Activated CD8-positive, alpha-beta memory T cell treated with anti-CD3 and anti-CD28 coated beads, Interleukin-2, amount 50 U/mL, for 48 hours (primary cell): ENCODE data around the gene DEUP1.
"Not testable (repeated sequence)": the region's sequence is repeated elsewhere in the genome, so short reads cannot be mapped to it uniquely, and the experiment has no call there.

ENCODE experiments used
- DNase-seq: peaks from one replicate; pipeline ENCODE4 v3.0.0-alpha.2; 2020

DEUP1 gene

DNA sequence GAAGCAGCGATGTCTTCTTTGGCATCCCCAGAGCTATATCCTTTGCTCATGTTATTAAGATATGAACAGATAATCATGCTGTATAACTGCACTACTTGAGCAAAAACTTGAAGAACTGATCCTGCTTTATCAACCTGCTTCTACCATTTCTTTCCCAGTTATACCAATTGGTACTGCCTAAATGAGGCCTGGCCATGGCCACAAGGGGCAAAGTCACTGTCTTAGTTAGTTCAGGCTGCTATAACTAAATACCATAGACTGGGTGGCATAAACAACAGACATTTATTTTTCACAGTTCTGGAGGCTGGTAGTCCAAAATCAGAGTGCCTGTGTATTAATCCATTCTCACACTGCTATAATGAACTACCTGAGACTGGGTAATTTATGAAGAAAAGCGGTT, 37.5 kb downstream of the DEUP1 start:
- no peak for DNase-seq

DNA sequence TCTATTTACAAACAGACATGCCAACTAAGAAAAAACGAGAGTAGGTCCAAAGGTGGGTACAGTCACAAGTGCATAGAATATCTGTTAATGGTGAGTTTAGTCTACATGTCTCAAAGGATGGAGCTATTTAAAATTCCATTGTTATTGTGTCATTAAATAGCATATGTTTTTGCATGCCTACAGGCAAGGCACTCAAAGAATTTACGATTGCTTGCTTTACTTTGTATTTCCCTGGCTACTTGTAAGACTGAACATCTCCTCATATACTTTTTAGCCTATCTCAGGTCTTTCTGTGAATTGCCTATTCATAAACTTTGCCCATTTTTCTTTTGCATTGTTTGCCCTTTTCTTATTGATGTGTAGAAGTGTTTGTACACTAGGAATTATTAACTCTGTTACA, 39.7 kb downstream of the DEUP1 start:
- no peak for DNase-seq

DNA sequence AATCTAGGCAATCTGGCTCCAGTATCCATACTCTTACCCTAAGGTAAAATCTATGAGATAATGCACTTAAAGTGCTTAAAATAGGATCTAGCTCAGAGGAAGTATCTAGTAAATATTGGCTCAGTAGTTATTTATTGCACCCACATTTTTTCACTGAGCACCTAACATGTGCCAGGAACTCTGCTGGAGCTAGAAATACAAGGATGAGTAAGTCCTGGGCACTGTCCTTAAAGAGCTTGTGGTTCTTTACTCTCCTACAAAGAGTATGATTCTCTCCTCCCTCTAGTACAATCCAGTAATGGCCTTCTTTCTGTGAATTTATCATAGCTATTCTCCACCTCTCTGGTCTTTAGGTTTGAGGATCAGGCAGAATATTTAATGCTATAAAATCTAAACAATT, 59.2 kb downstream of the DEUP1 start:
- DNase-seq, result no peak

DNA sequence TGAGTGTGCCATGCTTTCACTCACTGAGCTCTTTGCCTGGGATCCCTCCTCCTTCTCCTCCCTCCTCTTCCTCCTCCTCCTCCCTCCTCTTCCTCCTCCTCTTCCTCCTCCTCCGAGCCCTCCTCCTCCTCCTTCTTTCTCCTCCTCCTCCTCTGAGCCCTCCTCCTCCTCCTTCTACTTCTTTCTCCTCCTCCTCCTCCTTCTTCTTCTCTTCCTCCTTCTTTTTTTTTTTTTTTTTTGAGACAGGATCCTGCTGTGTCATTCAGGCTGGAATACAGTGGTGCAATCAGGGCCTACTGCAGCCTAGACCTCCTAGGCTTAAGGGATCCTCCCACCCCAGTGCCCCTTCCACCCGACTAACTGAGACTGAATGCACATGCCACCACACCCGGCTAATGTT, 62.3 kb downstream of the DEUP1 start:
- DNase-seq, result no peak

DNA sequence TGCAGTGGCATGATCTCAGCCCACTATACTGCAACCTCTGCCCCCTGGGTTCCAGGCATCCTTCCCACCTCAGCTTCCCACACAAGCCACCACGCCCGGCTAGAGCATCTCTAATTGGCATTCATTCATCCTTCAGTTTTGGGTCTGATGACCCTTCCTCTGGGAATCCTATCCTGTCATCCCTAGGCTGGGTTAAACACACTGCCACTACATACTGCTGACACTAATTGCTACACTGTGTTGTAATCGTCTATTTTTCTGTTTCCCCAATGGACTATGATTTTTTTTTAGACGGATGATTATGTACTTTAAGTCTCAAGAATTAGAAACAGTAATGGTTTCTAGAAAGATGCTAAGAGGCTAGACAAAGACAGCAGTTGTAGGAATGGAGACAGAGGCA, 62.8 kb downstream of the DEUP1 start:
- no peak for DNase-seq

DNA sequence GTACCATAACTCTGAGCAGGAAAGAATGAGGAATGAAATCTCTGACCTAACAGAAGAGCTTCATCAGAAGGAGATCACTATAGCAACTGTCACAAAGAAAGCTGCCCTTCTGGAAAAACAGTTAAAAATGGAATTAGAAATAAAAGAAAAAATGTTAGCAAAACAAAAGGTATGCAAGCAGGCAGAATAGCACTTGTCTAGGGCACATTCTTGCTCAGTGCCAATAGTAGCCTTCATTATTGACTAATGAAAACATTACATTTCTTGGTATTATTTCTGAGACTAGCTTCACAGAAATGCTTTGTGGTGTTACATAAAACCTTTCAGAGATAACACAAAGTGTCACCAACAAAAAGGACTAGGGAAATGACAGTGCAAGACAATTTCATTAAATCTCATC, 63.9 kb downstream of the DEUP1 start:
- DNase-seq, result no peak

DNA sequence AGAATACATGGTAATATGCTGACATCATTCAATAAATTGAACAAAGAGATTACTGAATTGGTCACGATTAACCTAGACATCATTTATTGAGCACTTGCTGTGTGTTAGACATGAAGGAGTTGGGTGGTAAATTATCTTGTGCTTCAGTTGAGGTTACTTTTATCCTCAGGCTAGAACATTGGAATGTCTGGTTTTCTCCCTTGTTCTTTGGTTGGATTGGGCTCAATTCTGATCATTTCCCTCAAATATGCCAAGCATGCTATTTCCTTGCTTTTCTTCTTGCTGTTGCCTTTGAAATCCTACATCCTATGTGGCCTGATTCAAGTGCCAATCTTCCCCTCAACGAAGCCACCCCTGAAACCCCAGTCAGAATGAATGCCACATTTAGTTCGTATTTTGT, 65.8 kb downstream of the DEUP1 start:
- DNase-seq, result no peak

DNA sequence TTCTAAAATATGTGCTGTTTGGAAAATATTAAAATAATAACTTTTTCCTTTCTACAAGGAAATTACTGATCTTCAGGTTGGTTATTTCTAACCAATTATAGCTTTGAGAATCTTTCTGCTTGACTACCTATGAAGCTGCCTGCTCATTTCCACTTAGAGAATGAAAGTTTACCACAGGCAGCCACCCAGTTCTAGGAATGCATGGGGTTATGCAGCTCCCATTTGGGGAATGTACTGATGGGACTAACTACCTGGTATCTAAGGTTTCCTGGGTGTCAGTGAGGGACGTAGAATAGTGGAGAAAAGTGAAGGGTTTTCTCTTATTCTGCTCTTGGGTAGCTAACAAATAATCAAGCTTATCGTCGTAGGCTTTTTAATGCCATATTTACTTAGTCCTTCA, 73.4 kb downstream of the DEUP1 start:
- no peak for DNase-seq

DNA sequence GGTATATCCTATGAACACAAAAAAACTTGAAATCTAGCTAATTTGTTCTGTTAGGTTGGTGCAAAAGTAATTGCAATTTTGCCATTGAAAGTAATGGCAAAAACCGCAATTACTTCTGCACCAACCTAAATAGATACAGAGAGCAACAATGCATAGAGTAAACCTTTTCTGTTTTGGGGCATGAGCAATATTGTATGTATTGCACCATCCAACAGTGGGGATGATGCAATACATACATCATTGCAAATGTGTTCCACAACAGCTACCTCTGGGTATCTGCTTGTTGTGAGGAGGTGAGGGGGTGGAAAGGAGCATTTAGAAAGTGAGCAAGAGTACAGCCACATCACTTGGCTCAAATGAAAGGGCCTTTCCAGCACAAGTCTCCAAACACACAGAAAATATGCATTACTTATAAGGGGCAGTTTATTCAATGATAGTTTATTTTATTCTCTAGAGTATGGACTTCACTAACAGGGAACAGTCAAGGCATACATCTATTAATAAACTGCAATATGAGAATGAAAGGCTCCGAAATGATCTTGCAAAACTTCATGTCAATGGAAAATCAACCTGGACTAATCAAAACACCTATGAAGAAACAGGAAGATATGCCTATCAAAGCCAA, 77.3 kb downstream of the DEUP1 start:
- DNase-seq, result no peak

DNA sequence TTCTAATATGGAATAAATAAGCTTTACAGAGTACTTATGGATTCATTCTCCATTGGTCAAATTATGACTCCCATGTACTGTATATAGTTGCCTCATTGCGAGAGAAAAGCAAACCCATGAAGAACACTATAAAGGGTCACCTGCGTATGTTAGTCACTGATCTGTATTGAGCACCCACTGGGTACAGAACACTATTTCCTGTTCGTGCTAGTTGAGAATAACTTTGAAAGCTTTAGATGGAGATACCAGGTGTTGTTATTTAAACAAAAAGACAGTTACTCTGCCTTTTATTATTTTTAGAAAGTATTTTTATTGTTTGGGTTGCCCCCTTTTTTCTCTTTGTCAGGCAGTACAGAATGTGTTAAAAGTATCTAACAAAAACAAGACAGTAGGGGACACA, 79.9 kb downstream of the DEUP1 start:
- DNase-seq, result no peak

DNA sequence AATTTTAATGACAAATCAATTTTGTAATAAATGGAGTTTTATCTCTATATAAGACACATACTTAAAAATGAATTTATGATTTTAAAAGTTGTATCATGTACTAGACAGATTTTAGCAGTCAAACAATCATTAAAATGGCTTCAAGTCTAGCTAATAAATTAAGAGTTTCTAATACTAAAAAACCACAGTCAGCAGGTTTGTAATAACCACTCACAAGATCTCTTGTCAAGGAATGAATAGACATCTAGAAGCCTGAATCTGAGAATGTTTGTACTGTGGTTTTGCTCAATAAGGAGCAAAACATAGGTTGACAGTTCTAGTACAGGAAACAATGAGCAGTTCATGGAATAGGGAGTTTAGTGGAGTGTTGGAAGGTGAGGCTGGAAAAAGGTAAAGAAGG, 81.2 kb downstream of the DEUP1 start:
- DNase-seq, result no peak

DNA sequence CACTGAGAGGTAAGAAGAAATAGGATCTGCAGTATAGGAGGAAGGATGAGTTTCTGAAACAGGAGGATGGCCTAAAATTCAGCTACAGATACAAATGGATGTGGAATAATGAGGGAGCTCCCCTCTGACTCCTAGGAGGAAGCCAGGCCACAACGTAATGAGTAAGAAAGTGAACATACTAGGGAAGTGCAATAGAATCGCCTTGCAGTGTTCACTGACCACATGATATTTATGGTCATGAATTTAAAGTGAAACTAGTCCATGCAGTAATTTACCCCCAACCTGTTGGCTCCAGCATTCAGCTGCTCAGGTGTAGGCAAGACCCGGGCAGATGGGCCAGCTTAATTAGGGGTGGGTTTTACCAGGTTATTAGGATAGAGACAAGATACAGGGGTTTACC, 101.7 kb downstream of the DEUP1 start:
- no peak for DNase-seq

DNA sequence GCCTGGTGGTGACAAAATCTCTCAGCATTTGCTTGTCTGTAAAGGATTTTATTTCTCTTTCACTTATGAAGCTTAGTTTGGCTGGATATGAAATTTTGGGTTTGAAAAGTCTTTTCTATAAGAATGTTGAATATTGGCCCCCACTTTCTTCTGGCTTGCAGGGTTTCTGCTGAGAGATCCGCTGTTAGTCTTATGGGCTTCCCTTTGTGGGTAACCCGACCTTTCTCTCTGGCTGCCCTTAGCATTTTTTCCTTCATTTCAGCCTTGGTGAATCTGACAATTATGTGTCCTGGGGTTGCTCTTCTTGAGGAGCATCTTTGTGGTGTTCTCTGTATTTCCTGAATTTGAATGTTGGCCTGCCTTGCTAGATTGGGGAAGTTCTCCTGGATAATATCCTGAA, 112.7 kb downstream of the DEUP1 start:
- DNase-seq, result not testable (repeated sequence)

DNA sequence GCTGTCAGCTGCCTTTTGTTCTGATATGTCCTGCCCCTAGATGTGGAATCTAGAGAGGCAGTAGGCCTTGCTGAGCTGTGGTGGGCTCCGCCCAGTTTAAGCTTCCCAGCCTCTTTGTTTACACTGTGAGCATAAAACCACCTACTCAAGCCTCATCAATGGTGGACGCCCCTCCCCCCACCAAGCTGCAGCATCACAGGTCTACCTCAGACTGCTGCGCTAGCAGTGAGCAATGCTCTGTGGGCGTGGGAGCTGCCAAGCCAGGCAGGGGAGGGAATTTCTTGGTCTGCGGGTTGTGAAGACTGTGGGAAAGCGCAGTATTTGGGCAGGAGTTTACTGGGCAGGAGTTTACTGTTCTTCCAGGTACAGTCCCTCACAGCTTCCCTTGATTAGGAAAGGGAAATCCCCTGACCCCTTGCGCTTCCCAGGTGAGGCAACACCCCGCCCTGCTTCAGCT, 114.1 kb downstream of the DEUP1 start:
- DNase-seq, result no peak

DNA sequence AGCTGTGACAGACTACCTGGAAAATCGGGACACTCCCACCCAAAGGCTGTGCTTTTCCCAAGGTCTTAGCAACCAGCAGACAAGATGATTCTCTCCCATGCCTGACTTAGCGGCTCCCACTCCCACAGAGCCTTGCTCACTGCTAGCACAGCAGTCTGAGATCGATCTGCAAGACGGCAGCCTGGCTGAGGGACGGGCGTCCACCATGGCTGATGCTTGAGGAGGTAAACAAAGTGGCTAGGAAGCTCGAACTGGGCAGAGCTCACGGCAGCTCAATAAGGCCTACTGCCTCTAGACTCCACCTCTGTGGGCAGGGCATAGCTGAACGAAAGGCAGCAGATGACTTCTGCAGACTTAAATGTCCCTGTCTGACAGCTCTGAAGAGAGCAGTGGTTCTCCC, 127.7 kb downstream of the DEUP1 start:
- no peak for DNase-seq

DNA sequence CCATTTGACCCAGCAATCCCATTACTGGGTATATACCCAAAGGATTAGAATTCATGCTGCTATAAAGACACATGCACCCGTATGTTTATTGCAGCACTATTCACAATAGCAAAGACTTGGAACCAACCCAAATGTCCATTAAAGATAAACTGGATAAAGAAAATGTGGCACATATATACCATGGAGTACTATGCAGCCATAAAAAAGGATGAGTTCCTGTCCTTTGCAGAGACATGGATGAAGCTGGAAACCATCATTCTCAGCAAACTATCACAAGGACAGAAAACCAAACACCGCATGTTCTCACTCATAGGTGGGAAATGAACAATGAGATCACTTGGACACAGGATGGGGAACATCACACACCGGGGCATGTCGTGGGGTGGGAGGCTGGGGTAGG, 133.1 kb downstream of the DEUP1 start:
- DNase-seq, result not testable (repeated sequence)

DNA sequence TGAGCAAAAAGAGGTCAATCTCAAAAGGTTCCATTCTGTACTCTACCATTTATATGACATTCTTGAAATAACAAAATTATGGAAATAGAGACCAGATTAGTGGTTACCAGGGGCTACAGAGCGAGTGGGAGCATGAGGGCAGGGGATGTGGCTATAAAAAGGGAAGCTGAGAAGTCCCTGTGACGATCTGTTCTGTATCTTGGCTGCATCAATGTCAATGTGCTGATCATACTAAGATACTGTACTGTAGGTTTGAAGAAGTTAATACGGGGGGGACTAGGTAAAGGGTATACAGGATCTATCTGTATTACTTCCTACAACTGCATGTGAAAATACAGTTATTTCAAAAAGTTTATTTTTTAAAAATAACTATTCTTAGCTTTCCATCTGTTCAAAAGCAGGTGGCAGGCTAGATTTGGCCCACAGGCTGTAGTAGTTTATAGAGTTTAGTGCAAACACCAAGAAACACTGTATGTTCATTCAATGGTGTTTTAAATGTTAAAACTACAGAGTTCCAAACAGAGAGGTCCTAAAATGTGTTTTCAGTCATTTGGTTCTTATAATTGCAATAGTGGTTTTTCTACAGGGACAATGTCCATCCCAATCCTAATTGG, 134.5 kb downstream of the DEUP1 start:
- no peak for DNase-seq

DNA sequence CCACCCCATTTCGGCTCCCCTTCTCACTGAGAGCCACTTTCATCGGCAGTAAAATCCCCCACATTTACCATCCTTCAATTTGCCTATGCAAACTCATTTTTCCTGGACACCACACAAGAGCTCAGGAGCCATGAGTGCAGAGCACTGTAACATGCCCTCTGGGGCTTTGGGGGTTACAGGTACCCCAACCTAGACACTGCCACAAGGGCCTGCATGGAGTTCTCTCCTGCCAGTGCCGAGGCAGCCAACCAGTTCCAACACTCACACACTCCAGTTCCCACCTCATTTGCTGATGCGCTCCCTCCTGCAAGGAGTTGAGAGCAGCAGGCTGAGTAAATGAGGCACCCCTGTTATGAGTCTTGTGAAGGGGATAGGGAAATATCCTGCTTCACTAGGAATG, 136.5 kb downstream of the DEUP1 start:
- no peak for DNase-seq

DNA sequence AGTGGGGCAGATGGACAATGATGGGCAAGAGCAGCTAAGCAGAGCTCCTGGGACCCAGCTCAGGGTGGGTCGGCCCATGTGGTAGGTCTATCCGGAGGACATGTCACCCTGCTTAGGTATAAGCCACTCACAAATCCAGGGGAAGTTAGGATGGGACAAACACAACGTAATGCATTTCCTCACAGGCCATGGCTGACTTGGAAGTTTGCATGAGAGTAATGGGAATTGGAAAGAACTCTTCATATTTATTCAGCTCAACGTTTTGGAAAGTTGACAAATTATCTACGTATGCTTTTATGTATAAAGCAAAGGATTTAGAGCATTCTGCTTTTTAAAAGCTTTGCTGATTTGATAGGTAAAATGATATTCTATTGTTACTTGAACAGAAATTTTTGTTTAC, 137.7 kb downstream of the DEUP1 start:
- DNase-seq, result no peak

DNA sequence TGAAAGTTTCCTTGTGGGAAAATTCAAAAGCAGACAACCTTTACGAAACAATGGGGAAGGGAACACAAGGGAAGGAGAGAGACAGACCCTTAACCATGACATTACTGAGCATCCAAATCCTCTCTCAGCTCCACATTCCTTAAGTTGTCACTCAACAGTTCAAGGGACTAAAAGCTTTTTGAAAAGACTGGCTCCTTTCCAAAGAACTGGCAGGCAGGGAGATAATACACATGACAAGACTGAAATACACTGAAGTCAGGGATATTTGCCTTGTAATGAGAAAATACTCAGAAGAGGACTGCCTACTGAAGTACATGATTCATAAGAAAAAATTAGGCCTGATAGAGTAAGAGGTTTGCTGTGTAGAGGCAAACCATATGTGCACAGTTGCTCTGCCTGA, 143.6 kb downstream of the DEUP1 start:
- DNase-seq, result no peak

DNA sequence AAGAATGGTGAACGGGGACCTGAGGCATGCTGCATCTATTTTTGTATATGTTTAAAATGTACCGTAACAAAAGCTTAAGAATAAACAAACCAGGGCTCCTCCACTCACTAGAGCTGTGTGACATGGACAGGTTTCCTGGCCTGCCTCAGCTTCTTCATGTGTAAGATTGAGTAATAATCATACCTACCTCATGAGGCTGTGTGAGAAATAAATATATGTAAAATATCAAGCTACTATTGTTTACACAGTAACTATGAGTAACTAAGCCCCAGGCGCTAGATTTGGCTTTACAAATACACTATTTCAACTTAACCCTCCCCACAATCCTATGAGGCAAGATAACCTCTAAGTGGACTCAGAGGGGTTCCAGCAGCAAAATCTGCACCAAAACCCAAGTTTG, 146.3 kb downstream of the DEUP1 start:
- no peak for DNase-seq

DNA sequence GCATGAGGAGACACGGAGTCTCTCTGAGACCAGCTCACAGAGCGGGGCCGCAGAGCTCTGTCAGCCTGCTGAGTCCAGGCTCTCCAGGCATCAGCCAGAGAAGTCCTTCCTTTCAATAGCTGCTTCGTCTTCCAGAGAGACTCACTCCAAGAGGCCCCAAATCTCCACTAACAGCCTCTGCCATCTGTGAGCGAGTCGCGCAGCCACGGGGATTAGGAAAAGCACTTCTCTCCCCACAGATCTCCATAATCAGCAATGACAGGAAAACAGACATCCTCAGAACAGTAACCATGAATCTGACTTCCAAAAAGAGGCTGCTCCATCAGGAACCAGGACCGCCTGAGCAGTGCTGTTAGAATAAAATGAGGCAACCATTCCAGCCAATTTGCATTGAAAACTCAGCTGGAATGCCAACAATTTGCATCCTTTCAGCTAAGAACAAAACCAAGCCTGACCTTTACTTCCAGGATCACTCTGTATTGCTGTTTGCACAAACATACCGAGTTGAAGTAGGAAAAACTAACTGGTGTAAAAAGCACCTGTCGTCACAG, 147.2 kb downstream of the DEUP1 start:
- no peak for DNase-seq

DNA sequence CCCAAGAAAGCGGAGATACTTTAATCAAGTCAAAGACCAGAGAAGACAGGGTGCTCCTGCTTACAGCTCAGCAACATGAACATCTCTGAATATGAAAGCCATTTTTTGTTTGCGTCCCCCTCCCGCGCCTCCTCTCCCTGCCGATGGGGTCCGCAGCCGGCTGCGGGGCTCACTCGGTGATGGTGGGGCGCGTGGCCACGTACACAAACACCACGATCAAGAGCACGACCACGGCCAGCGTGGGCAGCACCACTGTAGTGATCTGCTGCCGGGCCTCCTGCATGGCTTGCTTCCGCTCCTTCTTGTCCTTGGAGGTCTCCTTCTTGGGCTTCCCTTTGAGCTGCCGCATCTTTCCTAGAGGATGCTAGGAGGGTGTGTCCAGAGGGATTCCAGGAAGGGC, 148.3 kb downstream of the DEUP1 start:
- no peak for DNase-seq

DNA sequence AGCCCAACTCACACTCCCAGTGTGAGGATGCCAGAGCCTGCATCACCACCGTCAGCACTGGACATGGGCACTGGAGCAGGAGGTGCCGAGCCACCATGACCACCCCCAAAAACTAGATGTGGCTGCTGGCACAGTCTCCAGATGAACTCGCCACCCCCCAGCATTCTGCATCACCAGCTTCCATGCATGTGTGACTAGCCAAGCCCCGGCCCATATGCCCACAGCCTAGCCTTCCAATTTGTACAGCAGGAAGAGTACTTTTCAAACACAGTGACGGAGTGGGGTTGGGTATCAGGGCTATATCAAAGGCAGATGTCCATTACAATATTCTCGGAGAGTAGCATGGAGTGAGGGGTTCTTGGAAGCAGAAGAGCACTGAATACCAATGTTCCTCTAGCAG, 149.7 kb downstream of the DEUP1 start:
- DNase-seq, result no peak

DNA sequence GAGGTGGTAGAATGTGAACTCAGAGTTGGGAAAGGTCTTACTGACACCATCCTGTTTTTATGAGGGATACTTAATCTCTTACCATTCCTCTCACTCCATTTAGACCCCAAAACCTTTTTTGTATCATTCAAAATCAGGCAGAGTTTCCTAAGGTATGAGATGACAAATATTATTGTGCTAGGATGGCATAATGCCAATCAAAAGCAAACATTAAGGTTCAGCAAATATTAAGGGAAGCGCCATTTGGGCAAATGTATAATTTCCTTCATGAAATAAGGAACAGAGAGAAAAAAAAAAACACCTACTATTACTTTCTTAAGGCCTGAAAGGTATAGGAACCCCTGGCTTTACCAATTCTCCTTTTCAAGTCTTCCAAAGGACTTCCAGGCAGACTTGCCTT, 150.2 kb downstream of the DEUP1 start:
- no peak for DNase-seq
